ENCODE data around the gene MYO15A.

GRCh38 chr17:18198530-18198929 is 90.0 kb downstream of the MYO15A start:
- TF ChIP-seq POLR2A (IDR thresholded peaks at IDR 0.05): no peak
- TF ChIP-seq, protein P1, sequence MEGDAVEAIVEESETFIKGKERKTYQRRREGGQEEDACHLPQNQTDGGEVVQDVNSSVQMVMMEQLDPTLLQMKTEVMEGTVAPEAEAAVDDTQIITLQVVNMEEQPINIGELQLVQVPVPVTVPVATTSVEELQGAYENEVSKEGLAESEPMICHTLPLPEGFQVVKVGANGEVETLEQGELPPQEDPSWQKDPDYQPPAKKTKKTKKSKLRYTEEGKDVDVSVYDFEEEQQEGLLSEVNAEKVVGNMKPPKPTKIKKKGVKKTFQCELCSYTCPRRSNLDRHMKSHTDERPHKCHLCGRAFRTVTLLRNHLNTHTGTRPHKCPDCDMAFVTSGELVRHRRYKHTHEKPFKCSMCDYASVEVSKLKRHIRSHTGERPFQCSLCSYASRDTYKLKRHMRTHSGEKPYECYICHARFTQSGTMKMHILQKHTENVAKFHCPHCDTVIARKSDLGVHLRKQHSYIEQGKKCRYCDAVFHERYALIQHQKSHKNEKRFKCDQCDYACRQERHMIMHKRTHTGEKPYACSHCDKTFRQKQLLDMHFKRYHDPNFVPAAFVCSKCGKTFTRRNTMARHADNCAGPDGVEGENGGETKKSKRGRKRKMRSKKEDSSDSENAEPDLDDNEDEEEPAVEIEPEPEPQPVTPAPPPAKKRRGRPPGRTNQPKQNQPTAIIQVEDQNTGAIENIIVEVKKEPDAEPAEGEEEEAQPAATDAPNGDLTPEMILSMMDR (IDR thresholded peaks at IDR 0.05): no peak

Data from adrenal gland (tissue), 5 donors.